T-cell (primary cell): Measurements from ENCODE around the gene ANKLE2. TPM values are rescaled to one million over a fixed set of nuclear protein-coding genes. Genes with fewer than 3 reads are reported as not detected.

ENCODE experiments used
- ATAC-seq, 4 experiments: fragments of 200-7000 bp in 3 of 4; fragments of 150-1000 bp in 1 of 4; cut with Tn5 transposase; replicated peaks in 1 of 4; 1 replicate in 3 of 4; 2 replicates in 1 of 4; pipeline ENCODE4 v1.10.0; 2021; ENCODE audit warnings: moderate library complexity in 3 of 4, mild to moderate bottlenecking in 2 of 4, moderate number of reproducible peaks in 1 of 4
- CTCF ChIA-PET, 2 donors: fragments of 300-600 bp; sonication (Branson Sonifier 250); formaldehyde crosslinking; loops; one replicate each; lab custom pipeline; 2022; ENCODE audit warnings: antibody characterized with exemption in 2 of 2; lab: Charles Lee
- POLR2A ChIA-PET, 2 donors: fragments of 300-600 bp; sonication (Branson Sonifier 250); formaldehyde crosslinking; loops; one replicate each; lab custom pipeline; 2022; ENCODE audit warnings: antibody characterized with exemption in 2 of 2; lab: Charles Lee
- DNase-seq, 35 experiments: peaks; one replicate each; pipeline versions ENCODE4 v3.0.0 to v3.0.0-alpha.2; 2013 to 2023
- H3K27ac ChIP-seq: one replicate; pipeline ENCODE4 v1.5.1; 2013; ENCODE audit warnings: low read length
- H3K27me3 ChIP-seq, 2 experiments: replicated peaks in 1 of 2; 1 replicate in 1 of 2; 2 replicates in 1 of 2; pipeline versions ENCODE4 v1.6.1 to v1.7.0; 2013; ENCODE audit warnings: low read length in 1 of 2, mixed read lengths in 1 of 2; ENCODE audit not compliant: control insufficient read depth in 2 of 2, insufficient read depth in 2 of 2; ENCODE audit errors: extremely low read depth in 1 of 2
- H3K36me3 ChIP-seq, 2 donors: 1 replicate in 1 of 2; 2 replicates in 1 of 2; pipeline versions ENCODE4 v1.6.1 to v1.7.0; 2013; ENCODE audit warnings: low read length in 1 of 2; ENCODE audit not compliant: control insufficient read depth in 2 of 2, insufficient read depth in 1 of 2; ENCODE audit errors: extremely low read depth in 1 of 2
- H3K4me1 ChIP-seq, 2 experiments: 1 replicate in 1 of 2; 2 replicates in 1 of 2; pipeline versions ENCODE4 v1.6.1 to v1.7.0; 2013; ENCODE audit warnings: low read length in 2 of 2, mixed read lengths in 1 of 2; ENCODE audit not compliant: insufficient read depth in 2 of 2, control insufficient read depth in 1 of 2; ENCODE audit errors: extremely low read depth in 1 of 2
- H3K4me3 ChIP-seq, 2 donors: 1 replicate in 1 of 2; 2 replicates in 1 of 2; pipeline versions ENCODE4 v1.5.1 to v1.7.0; 2013; ENCODE audit warnings: mild to moderate bottlenecking in 2 of 2, low read length in 1 of 2, moderate library complexity in 1 of 2; ENCODE audit not compliant: control insufficient read depth in 1 of 2; ENCODE audit errors: extremely low read depth in 1 of 2
- H3K9me3 ChIP-seq: 2 replicates; pipeline ENCODE4 v1.7.0; 2013
- H3K27ac Mint-ChIP-seq, 2 donors: one replicate each; pipeline ENCODE4 v1.8.0; 2020 to 2021; ENCODE audit warnings: mild to moderate bottlenecking in 2 of 2, mixed read lengths in 2 of 2
- H3K27me3 Mint-ChIP-seq, 2 donors: one replicate each; pipeline ENCODE4 v1.8.0; 2021 to 2022; ENCODE audit warnings: mixed read lengths in 2 of 2
- H3K36me3 Mint-ChIP-seq: one replicate; pipeline ENCODE4 v1.8.0; 2021; ENCODE audit warnings: mixed read lengths
- H3K4me1 Mint-ChIP-seq, 3 donors: one replicate each; pipeline ENCODE4 v1.8.0; 2020 to 2022; ENCODE audit warnings: mixed read lengths in 3 of 3, mild to moderate bottlenecking in 1 of 3
- H3K4me3 Mint-ChIP-seq, 3 donors: one replicate each; pipeline ENCODE4 v1.8.0; 2020 to 2022; ENCODE audit warnings: mild to moderate bottlenecking in 3 of 3, mixed read lengths in 3 of 3, moderate library complexity in 3 of 3
- H3K9me3 Mint-ChIP-seq, 3 donors: one replicate each; pipeline ENCODE4 v1.8.0; 2020 to 2022; ENCODE audit warnings: mixed read lengths in 3 of 3
- WGBS: methylation state at CpG from one replicate; pipeline ENCODE4 v1.1.5; 2013; ENCODE audit warnings: missing lambda C conversion rate; ENCODE audit not compliant: insufficient coverage; 5-methylcytosine and 5-hydroxymethylcytosine counted together
- total RNA-seq, 35 experiments: library from RNA in 6 of 35; stranded (reverse) in 6 of 35; fragments of 120-200 nt in 1 of 35; gene quantifications; one replicate each; pipeline versions ENCODE4 v1.2.1 to v1.2.4 and lab custom pipeline; 2013 to 2026

The ANKLE2 gene
- total RNA-seq, 5 donors from 2014 or later (not counting 1 experiment from before 2014, with no cell fraction given) = 88.1 to 106 (median 94.3) TPM

GRCh38 chr12:132736378-132736777 lies 25.3 kb downstream of the ANKLE2 start:
- Histone ChIP-seq H3K27ac (no peak overlapping the region), H3K36me3 (peaks cover 21 to 89% of the 10 kb centered on the region in 2 donors), H3K4me3 (no peak overlapping the region), H3K27me3 (no peaks in the 10 kb centered on the region), H3K4me1 (no peaks in the 10 kb centered on the region), H3K9me3 (no peaks in the 10 kb centered on the region)
- Mint-ChIP-seq H3K36me3 (peaks cover 61% of the 10 kb centered on the region), H3K27me3 (no peaks in the 10 kb centered on the region), H3K4me3 (no peak overlapping the region), H3K4me1 (peaks cover 0 to 8% (median 3%) of the 10 kb centered on the region in 3 donors), H3K27ac (no peak overlapping the region), H3K9me3 (no peaks in the 10 kb centered on the region)
- no peak for ATAC-seq
- ChIA-PET POLR2A (interaction anchor here in 1 of 2 donors (0.6 kb wide), 1 partner anchor 11 kb away, joined by 3 read pairs; no protein-coding TSS in a partner anchor), CTCF (no interaction called here)
- no peak for DNase-seq
- 96% methylated on average over 7 of the region's 12 CpGs for WGBS

DNA sequence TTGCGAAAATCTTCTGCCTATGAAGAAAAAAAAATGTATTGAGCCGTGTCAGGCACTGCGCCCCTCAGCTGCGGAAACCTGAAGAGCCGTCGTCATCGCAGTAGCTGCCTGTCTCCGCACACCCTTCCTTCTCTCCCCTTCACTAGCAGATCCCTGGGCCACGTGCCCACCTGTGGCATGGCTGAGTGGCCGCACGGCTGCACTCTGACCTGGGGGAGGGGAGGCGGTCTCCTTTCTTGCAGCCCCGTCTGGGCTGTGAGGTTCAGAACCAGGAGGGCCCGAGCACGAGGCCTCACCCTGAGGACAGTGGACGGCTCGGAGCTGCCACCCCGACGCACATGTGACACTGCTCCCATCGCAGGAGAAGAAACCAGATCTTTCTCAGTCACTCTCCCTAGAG lies 26.1 kb downstream of the ANKLE2 start:
- POLR2A ChIA-PET = interaction anchor here in 1 of 2 donors (0.6 kb wide), 1 partner anchor 12 kb away, joined by 3 read pairs; no protein-coding TSS in a partner anchor
- no peak overlapping the region for H3K4me3 ChIP-seq
- H3K27me3 Mint-ChIP-seq = no peaks in the 10 kb centered on the region
- H3K36me3 ChIP-seq = peaks cover 24 to 88% of the 10 kb centered on the region in 2 donors
- no peaks in the 10 kb centered on the region for H3K4me1 ChIP-seq
- H3K4me1 Mint-ChIP-seq = peaks cover 0 to 8% (median 3%) of the 10 kb centered on the region in 3 donors
- H3K4me3 Mint-ChIP-seq = no peak overlapping the region
- WGBS = 97% methylated on average over 19 of the region's 20 CpGs
- ATAC-seq (no peak), DNase-seq (no peak)
- CTCF ChIA-PET = no interaction called here
- H3K9me3 Mint-ChIP-seq = no peaks in the 10 kb centered on the region
- H3K9me3 ChIP-seq = no peaks in the 10 kb centered on the region
- no peak overlapping the region for H3K27ac Mint-ChIP-seq
- no peak overlapping the region for H3K27ac ChIP-seq
- peaks cover 64% of the 10 kb centered on the region for H3K36me3 Mint-ChIP-seq
- no peaks in the 10 kb centered on the region for H3K27me3 ChIP-seq

- Mint-ChIP-seq H3K27ac (no peak overlapping the region), H3K27me3 (no peaks in the 10 kb centered on the region), H3K9me3 (no peaks in the 10 kb centered on the region), H3K36me3 (peaks cover 64% of the 10 kb centered on the region), H3K4me3 (no peak overlapping the region), H3K4me1 (peaks cover 2 to 8% (median 3%) of the 10 kb centered on the region in 3 donors)
- WGBS = 90% methylated on average over 7 of the region's 10 CpGs
- Histone ChIP-seq H3K27ac (no peak overlapping the region), H3K36me3 (peaks cover 27 to 81% of the 10 kb centered on the region in 2 donors), H3K4me3 (no peak overlapping the region), H3K27me3 (no peaks in the 10 kb centered on the region), H3K4me1 (no peaks in the 10 kb centered on the region), H3K9me3 (no peaks in the 10 kb centered on the region)
- ATAC-seq = no peak
- CTCF ChIA-PET = no interaction called here
- DNase-seq = no peak
- POLR2A ChIA-PET = no interaction called here
Observed at GRCh38 chr12:132734206-132734605, 27.4 kb downstream of the ANKLE2 start.

GRCh38 chr12:132731574-132731973 lies 30.1 kb downstream of the ANKLE2 start:
- H3K27ac Mint-ChIP-seq = no peak overlapping the region
- no peaks in the 10 kb centered on the region for H3K4me1 ChIP-seq
- ChIA-PET CTCF (no interaction called here), POLR2A (no interaction called here)
- no peak overlapping the region for H3K4me3 ChIP-seq
- no peak overlapping the region for H3K4me3 Mint-ChIP-seq
- no peaks in the 10 kb centered on the region for H3K27me3 Mint-ChIP-seq
- no peaks in the 10 kb centered on the region for H3K9me3 ChIP-seq
- H3K9me3 Mint-ChIP-seq = no peaks in the 10 kb centered on the region
- H3K27ac ChIP-seq = no peak overlapping the region
- H3K27me3 ChIP-seq = no peaks in the 10 kb centered on the region
- WGBS = over 99% methylated on average over 8 of the region's 17 CpGs
- H3K36me3 Mint-ChIP-seq = peaks cover 69% of the 10 kb centered on the region
- peaks cover 2 to 9% (median 4%) of the 10 kb centered on the region in 3 donors for H3K4me1 Mint-ChIP-seq
- DNase-seq (no peak), ATAC-seq (no peak)
- peaks cover 34 to 80% of the 10 kb centered on the region in 2 donors for H3K36me3 ChIP-seq

DNA sequence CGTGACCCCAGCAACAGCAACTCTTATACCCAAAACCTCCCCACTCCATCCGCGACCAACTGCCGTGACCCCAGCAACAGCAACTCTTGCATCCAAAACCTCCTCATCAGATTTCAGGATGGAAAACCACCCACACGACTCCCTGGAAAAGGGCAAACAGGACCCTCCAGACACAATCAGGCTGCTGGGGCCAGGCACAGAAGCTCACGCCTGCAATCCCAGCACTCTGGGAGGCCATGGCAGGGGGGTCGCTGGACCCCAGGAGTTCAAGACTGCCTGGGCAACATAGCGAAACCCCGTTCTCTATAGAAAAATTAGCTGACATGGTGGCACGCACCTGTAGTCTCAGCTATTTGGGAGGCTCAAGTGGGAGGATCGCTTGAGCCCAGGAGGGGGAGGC lies 31.3 kb downstream of the ANKLE2 start:
- no peak overlapping the region for H3K27ac Mint-ChIP-seq
- no peaks in the 10 kb centered on the region for H3K27me3 Mint-ChIP-seq
- Histone ChIP-seq H3K36me3 (peaks cover 34 to 82% of the 10 kb centered on the region in 2 donors), H3K4me3 (no peak overlapping the region), H3K27ac (no peak overlapping the region), H3K4me1 (no peaks in the 10 kb centered on the region), H3K27me3 (no peaks in the 10 kb centered on the region), H3K9me3 (no peaks in the 10 kb centered on the region)
- peaks cover 77% of the 10 kb centered on the region for H3K36me3 Mint-ChIP-seq
- ChIA-PET CTCF (no interaction called here), POLR2A (no interaction called here)
- DNase-seq = no peak
- no peaks in the 10 kb centered on the region for H3K9me3 Mint-ChIP-seq
- no peak overlapping the region for H3K4me3 Mint-ChIP-seq
- 94% methylated on average over 10 of the region's 11 CpGs for WGBS
- no peak for ATAC-seq
- H3K4me1 Mint-ChIP-seq = peaks cover 2 to 9% (median 4%) of the 10 kb centered on the region in 3 donors

GRCh38 chr12:132729541-132730320 lies 31.9 kb downstream of the ANKLE2 start:
- H3K9me3 ChIP-seq = no peaks in the 10 kb centered on the region
- no peaks in the 10 kb centered on the region for H3K27me3 Mint-ChIP-seq
- H3K36me3 ChIP-seq = peaks cover 37 to 82% of the 10 kb centered on the region in 2 donors
- H3K27ac Mint-ChIP-seq = no peak overlapping the region
- 95% methylated on average over 13 of the region's 24 CpGs for WGBS
- ChIA-PET CTCF (interaction anchor here in 1 of 2 donors (0.6 kb wide), 1 partner anchor 59 kb away, joined by 15 read pairs; no protein-coding TSS in a partner anchor), POLR2A (no interaction called here)
- no peak for DNase-seq
- ATAC-seq = no peak
- H3K9me3 Mint-ChIP-seq = no peaks in the 10 kb centered on the region
- H3K27me3 ChIP-seq = no peaks in the 10 kb centered on the region
- H3K4me1 ChIP-seq = no peaks in the 10 kb centered on the region
- H3K36me3 Mint-ChIP-seq = peaks cover 77% of the 10 kb centered on the region
- H3K27ac ChIP-seq = no peak overlapping the region
- H3K4me1 Mint-ChIP-seq = peaks cover 2 to 9% (median 4%) of the 10 kb centered on the region in 3 donors
- H3K4me3 ChIP-seq = no peak overlapping the region
- H3K4me3 Mint-ChIP-seq = no peak overlapping the region
